Neuron (in vitro differentiated cells): ENCODE data around the gene BEAN1.
"Not testable (repeated sequence)": the region's sequence is repeated elsewhere in the genome, so short reads cannot be mapped to it uniquely, and the experiment has no call there.

Experiments used
- H2AFZ ChIP-seq: one replicate; pipeline ENCODE4 v1.6.1; 2013; ENCODE audit warnings: low read depth, mild to moderate bottlenecking, inconsistent platforms, low read length, moderate library complexity
- H3K27me3 ChIP-seq: one replicate; pipeline ENCODE4 v1.6.1; 2013; ENCODE audit warnings: low read length; ENCODE audit not compliant: insufficient read depth
- H3K36me3 ChIP-seq: one replicate; pipeline ENCODE4 v1.6.1; 2013; ENCODE audit warnings: low read length; ENCODE audit not compliant: insufficient read depth
- H3K4me1 ChIP-seq: one replicate; pipeline ENCODE4 v1.6.1; 2013; ENCODE audit warnings: low read length; ENCODE audit not compliant: insufficient read depth
- H3K4me3 ChIP-seq: 2 replicates; pipeline ENCODE4 v1.5.1; 2013; ENCODE audit warnings: mild to moderate bottlenecking, low read length, moderate library complexity
- H3K9me3 ChIP-seq: one replicate; pipeline ENCODE4 v1.6.1; 2013; ENCODE audit warnings: low read length

Gene BEAN1

GRCh38 chr16:66486773-66487579 is 59.9 kb downstream of the BEAN1 start:
- Histone ChIP-seq H3K4me1 (peaks cover 16% of the 10 kb centered on the region), H2AFZ (no peak overlapping the region), H3K9me3 (peaks cover 3% of the 10 kb centered on the region), H3K27me3 (no peaks in the 10 kb centered on the region), H3K4me3 (no peak overlapping the region), H3K36me3 (no peaks in the 10 kb centered on the region)

GRCh38 chr16:66487580-66488275 is 60.6 kb downstream of the BEAN1 start:
- Histone ChIP-seq H3K4me3 (no peak overlapping the region), H3K36me3 (no peaks in the 10 kb centered on the region), H3K27me3 (no peaks in the 10 kb centered on the region), H3K9me3 (peaks cover 3% of the 10 kb centered on the region), H2AFZ (no peak overlapping the region), H3K4me1 (peaks cover 16% of the 10 kb centered on the region)

DNA sequence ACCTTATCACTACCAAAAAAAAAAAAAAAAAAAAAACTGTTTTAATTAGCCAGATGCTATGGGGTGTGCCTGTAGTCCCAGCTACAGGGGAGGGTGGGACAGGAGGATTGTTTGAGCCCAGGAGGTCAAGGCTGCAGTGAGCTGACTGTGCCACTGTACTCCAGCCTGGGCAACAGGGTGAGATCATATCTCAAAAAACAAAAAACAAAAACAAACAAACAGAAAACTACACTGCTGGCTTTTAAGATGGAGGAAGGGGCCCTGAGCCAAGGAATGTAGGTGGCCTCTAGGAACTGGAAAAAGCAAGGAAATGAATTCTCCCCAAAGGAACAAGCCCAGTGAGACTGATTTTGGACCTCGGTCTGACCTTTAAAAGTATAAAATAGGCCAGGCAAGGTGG is 61.4 kb downstream of the BEAN1 start:
- H3K27me3 ChIP-seq = no peaks in the 10 kb centered on the region
- H3K36me3 ChIP-seq = no peaks in the 10 kb centered on the region
- peaks cover 3% of the 10 kb centered on the region for H3K9me3 ChIP-seq
- H3K4me3 ChIP-seq = no peak overlapping the region
- no peak overlapping the region for H2AFZ ChIP-seq
- H3K4me1 ChIP-seq = peaks cover 16% of the 10 kb centered on the region

GRCh38 chr16:66489385-66489784 is 62.3 kb downstream of the BEAN1 start:
- H3K4me3 ChIP-seq = no peak overlapping the region
- no peak overlapping the region for H2AFZ ChIP-seq
- peaks cover 3% of the 10 kb centered on the region for H3K9me3 ChIP-seq

DNA sequence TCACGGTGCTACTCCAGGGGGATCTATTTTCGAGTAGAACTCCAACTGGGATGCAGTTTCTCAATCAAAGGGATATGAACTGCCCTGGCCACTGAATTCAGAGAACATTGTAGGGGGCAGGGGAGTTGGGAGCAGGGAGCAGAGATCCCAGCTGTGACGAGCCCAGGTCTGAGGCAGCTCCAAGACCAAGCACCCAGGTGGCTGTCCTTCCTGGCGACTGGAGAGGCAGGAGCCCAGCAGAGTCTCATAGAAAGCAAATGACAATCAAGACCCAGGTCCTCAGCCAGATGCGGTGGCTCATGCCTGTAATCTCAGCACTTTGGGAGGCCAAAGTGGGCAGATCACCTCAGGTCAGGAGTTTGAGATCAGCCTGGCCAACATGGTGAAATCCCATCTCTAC is 62.7 kb downstream of the BEAN1 start:
- no peaks in the 10 kb centered on the region for H3K36me3 ChIP-seq
- no peaks in the 10 kb centered on the region for H3K27me3 ChIP-seq
- H3K4me3 ChIP-seq = no peak overlapping the region
- H2AFZ ChIP-seq = no peak overlapping the region
- H3K4me1 ChIP-seq = peaks cover 16% of the 10 kb centered on the region
- H3K9me3 ChIP-seq = peaks cover 3% of the 10 kb centered on the region

More at GRCh38 chr16:66489385-66489784, 62.3 kb downstream of the BEAN1 start:
- Histone ChIP-seq H3K36me3 (no peaks in the 10 kb centered on the region), H3K4me1 (peaks cover 16% of the 10 kb centered on the region), H3K27me3 (no peaks in the 10 kb centered on the region)

GRCh38 chr16:66490774-66491715 is 64.0 kb downstream of the BEAN1 start:
- H3K4me3 ChIP-seq = no peak overlapping the region
- peaks cover 3% of the 10 kb centered on the region for H3K9me3 ChIP-seq
- H3K4me1 ChIP-seq = peaks cover 16% of the 10 kb centered on the region
- no peak overlapping the region for H2AFZ ChIP-seq
- H3K27me3 ChIP-seq = no peaks in the 10 kb centered on the region
- H3K36me3 ChIP-seq = no peaks in the 10 kb centered on the region

DNA sequence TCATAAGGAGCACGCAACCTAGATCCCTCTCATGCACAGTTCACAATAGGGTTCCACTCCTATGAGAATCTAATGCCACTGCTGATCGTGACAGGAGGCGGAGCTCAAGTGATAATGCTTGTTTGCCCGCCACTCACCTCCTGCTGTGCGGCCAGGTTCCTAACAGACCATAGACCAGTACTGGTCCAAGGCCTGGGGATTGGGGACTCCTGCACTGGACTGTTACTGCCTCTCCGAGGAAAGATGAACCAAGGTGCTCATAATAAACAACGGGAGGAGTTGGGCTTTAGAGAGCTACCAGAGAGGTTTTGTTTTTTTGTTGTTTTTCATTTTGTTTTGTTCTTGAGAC is 64.6 kb downstream of the BEAN1 start:
- H3K36me3 ChIP-seq = no peaks in the 10 kb centered on the region
- peaks cover 9% of the 10 kb centered on the region for H3K4me1 ChIP-seq
- H3K27me3 ChIP-seq = no peaks in the 10 kb centered on the region
- H3K4me3 ChIP-seq = no peak overlapping the region
- no peak overlapping the region for H2AFZ ChIP-seq
- H3K9me3 ChIP-seq = peaks cover 3% of the 10 kb centered on the region

DNA sequence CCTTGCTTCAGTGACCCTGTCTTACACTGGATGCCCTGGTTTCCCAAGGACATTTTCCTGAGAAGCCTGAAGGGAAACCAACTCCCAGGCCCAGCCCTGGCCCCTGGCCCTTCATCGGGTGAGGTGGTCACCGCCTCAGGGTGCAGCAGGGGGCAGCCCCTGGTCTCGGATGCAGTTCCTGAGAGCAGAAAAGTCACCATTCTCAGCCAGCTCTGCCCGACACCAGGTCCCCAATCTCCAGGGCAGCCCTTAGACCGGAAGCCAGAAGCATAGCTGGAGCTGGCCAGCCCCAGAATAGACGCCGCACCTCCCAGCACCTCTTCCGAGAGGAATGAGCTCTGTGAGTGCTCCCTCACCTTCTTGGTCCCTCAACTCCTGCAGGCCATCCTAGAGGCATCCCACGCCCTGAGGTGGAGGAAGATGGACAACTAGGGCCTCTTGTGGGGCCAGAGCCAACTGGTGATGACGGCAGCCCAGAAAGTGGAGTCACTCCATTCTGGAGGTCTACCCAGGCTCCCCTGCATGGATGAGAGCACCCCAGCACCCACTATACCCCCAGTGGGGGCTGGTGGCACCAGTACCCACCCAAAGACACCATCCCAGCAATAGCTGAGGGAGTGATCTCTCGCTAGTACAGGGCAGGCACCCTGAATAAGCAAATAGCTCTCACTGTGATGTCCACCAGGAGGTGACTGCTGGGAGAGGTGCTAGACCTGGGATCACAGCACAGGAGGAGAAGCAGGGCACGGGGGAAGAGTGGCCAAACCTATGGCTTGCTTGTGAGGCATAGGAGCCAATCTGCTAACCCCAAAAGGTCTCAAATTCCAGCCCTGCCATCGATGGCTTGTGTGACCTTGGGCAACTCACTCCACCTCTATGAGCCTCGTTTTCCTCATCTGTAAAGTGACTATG is 66.7 kb downstream of the BEAN1 start:
- Histone ChIP-seq H2AFZ (no peak overlapping the region), H3K4me1 (no peaks in the 10 kb centered on the region), H3K4me3 (no peak overlapping the region), H3K36me3 (no peaks in the 10 kb centered on the region), H3K9me3 (peaks cover 3% of the 10 kb centered on the region), H3K27me3 (no peaks in the 10 kb centered on the region)

DNA sequence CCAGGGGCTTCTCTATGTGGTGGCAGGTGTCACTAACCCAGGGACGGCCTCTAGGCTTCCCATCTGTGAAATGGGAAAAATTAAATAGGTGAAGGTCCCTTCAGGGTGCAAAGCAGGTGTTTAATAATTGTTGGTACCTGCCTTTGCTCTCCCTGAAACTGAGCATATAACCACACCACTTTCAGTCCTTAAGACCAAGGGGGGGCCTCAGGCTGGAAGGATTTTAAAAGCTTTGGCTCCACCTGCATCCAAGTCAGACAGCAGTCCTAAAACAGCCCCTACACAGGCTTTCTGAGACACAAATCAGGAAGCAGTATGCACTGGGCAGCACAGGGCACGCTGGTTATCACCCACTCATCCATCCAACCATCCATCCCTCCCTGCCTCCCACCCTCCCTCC is 67.8 kb downstream of the BEAN1 start:
- H3K9me3 ChIP-seq = no peaks in the 10 kb centered on the region
- no peak overlapping the region for H2AFZ ChIP-seq
- H3K4me3 ChIP-seq = no peak overlapping the region
- H3K27me3 ChIP-seq = no peaks in the 10 kb centered on the region
- no peaks in the 10 kb centered on the region for H3K4me1 ChIP-seq
- H3K36me3 ChIP-seq = no peaks in the 10 kb centered on the region

DNA sequence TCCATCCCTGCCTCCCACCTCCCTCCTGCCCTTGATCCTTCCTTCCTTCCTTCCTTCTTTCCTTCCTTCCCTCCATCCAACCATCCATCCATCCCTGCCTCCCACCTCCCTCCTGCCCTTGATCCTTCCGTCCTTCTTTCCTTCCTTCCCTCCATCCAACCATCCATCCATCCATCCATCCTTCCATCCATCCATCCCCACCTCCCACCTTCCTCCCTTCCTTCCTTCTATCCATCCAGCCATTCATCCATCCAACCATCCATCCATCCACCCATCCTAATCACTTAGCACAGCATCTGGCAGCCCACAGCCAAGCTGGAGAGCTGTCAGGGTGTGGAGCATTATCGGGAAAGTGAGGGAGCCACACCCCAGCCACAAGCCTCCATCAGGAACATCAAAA is 68.3 kb downstream of the BEAN1 start:
- Histone ChIP-seq H3K4me3 (no peak overlapping the region), H2AFZ (no peak overlapping the region), H3K4me1 (no peaks in the 10 kb centered on the region), H3K36me3 (no peaks in the 10 kb centered on the region), H3K27me3 (no peaks in the 10 kb centered on the region), H3K9me3 (no peaks in the 10 kb centered on the region)

GRCh38 chr16:66496226-66496625 is 69.1 kb downstream of the BEAN1 start:
- not testable (repeated sequence) for H3K36me3 ChIP-seq, H3K4me1 ChIP-seq, H2AFZ ChIP-seq, H3K27me3 ChIP-seq, H3K4me3 ChIP-seq, H3K9me3 ChIP-seq

- not testable (repeated sequence) for H3K4me1 ChIP-seq, H3K4me3 ChIP-seq, H2AFZ ChIP-seq, H3K27me3 ChIP-seq, H3K36me3 ChIP-seq, H3K9me3 ChIP-seq
These were observed 70.8 kb downstream of the BEAN1 start for GRCh38 chr16:66497921-66498320.
